Gastrocnemius medialis (tissue), 4 donors: ENCODE data around the gene DDI2. TPM values are rescaled to one million over a fixed set of nuclear protein-coding genes. Genes with fewer than 3 reads are reported as not detected.

ENCODE experiments used
- ATAC-seq, 2 donors: fragments of 150-250 bp; one replicate each; pipeline ENCODE4 v1.9.1; 2016
- DNase-seq, 2 donors: peaks; one replicate each; pipeline ENCODE4 v3.0.0-alpha.2; 2019
- H3K27ac ChIP-seq, 4 donors: fragments of 200-600 bp; sonication (generic); 1 replicate in 1 of 4; 2 replicates in 3 of 4; pipeline ENCODE4 v1.5.1; 2016 to 2018; ENCODE audit warnings: mild to moderate bottlenecking in 2 of 4, moderate library complexity in 1 of 4
- H3K27me3 ChIP-seq, 3 donors: fragments of 200-600 bp; sonication (generic) in 2 of 3; 1 replicate in 1 of 3; 2 replicates in 2 of 3; pipeline versions ENCODE4 v1.5.1 to v1.6.0; 2016 to 2019; ENCODE audit warnings: mild to moderate bottlenecking in 1 of 3, moderate library complexity in 1 of 3
- H3K36me3 ChIP-seq, 2 donors: fragments of 200-600 bp; sonication (generic) in 1 of 2; one replicate each; pipeline ENCODE4 v1.5.1; 2017 to 2018
- H3K4me1 ChIP-seq, 2 donors: fragments of 200-600 bp; sonication (generic) in 1 of 2; one replicate each; pipeline ENCODE4 v1.5.1; 2016 to 2017; ENCODE audit warnings: mild to moderate bottlenecking in 2 of 2
- H3K4me3 ChIP-seq, 4 donors: fragments of 200-600 bp; sonication (generic) in 3 of 4; 1 replicate in 1 of 4; 2 replicates in 3 of 4; pipeline ENCODE4 v1.5.1; 2016 to 2019; ENCODE audit warnings: mild to moderate bottlenecking in 2 of 4
- H3K9me3 ChIP-seq, 3 donors: fragments of 200-600 bp; sonication (generic) in 2 of 3; 1 replicate in 1 of 3; 2 replicates in 2 of 3; pipeline ENCODE4 v1.5.1; 2016 to 2019
- CTCF ChIP-seq, 5 experiments: fragments of 450-650 bp in 3 of 5; fragments of 200-600 bp in 2 of 5; sonication (generic) in 2 of 5; IDR thresholded peaks in 4 of 5; conservative IDR thresholded peaks in 1 of 5; 1 replicate in 4 of 5; 2 replicates in 1 of 5; pipeline ENCODE4 v1.5.1; 2016 to 2019; ENCODE audit warnings: antibody characterized with exemption in 5 of 5, mild to moderate bottlenecking in 3 of 5, moderate library complexity in 3 of 5
- POLR2A ChIP-seq, 2 donors: fragments of 450-650 bp; IDR thresholded peaks; one replicate each; pipeline ENCODE4 v1.6.1; 2017; ENCODE audit warnings: antibody characterized with exemption in 2 of 2, mild to moderate bottlenecking in 2 of 2, moderate library complexity in 2 of 2
- in situ Hi-C, 4 donors: fragments of 200-750 bp; cut with MboI; loops; one replicate each; pipeline versions ENCODE4 v1.15.0 to v1.8.0; 2017; ENCODE audit warnings: low sequenced_read_pairs in 4 of 4
- intact Hi-C: fragments of 100-400 bp; cut with DNase I; formaldehyde crosslinking; loops from one replicate; pipeline ENCODE4 v1.15.1; 2023; ENCODE audit warnings: low total_unique reads
- total RNA-seq, 4 donors: library from RNA; depleted of rRNA; stranded (reverse); fragments of >200 nt; gene quantifications; one replicate each; pipeline versions ENCODE4 v1.1.0 to v1.2.3, GENCODE V29; 2016

DDI2 gene
- total RNA-seq, 4 donors from 2014 or later = 19.0 to 86.7 (median 34.2) TPM

DNA sequence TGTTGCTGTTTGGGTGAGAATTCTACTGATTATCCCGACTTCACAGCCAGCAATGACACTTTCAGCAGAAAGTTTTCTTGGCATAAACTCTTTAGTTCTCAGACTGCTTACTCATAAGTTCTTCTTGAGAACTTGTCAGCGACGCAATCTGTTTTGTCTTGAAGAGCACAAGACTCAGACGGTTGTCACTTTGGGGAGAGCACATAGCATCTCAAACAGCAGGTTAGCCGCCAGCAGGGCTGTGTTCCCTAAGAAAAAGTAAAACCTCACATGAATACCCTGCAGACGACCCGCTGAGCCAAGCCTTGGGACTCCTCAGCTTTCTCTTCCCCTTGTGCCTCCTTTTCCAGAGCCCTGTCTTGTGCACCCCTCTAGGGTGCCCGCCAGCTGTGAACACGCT lies 43.8 kb upstream of the DDI2 start:
- Histone ChIP-seq H3K36me3 (peaks cover 0 to 18% of the 10 kb centered on the region in 2 donors), H3K4me3 (no peak overlapping the region), H3K4me1 (peaks cover 18 to 20% of the 10 kb centered on the region in 2 donors), H3K27ac (peak overlapping the region; percentile 18 to 95 (median 82)), H3K27me3 (no peaks in the 10 kb centered on the region), H3K9me3 (no peaks in the 10 kb centered on the region)
- no peak for DNase-seq
- ATAC-seq = peak in 1 of 2 donors; percentile 53
- in situ Hi-C loops = no loop called here
- intact Hi-C loops = no loop called here
- TF ChIP-seq POLR2A (IDR thresholded peaks at IDR 0.05) (no peak), CTCF (IDR thresholded peaks at IDR 0.05 in 4 of 5, conservative IDR thresholded peaks at IDR 0.05 in 1 of 5) (no peak)

- in situ Hi-C loops = loop anchor here in 1 of 4 donors (25.0 kb wide), 1 partner anchor 163 kb away; the partner anchor contains the start of genes SLC25A34 and TMEM82
- intact Hi-C loops = loop anchor here (5.0 kb wide), 1 partner anchor 163 kb away; the partner anchor contains the start of gene SLC25A34
- DNase-seq (peak in 1 of 2 donors; percentile 21), ATAC-seq (peak in 1 of 2 donors; percentile 34)
- H3K27me3 ChIP-seq = no peaks in the 10 kb centered on the region
- H3K4me3 ChIP-seq = no peak overlapping the region
- no peak for TF ChIP-seq CTCF (IDR thresholded peaks at IDR 0.05 in 4 of 5, conservative IDR thresholded peaks at IDR 0.05 in 1 of 5)
- H3K4me1 ChIP-seq = peaks cover 28 to 31% of the 10 kb centered on the region in 2 donors
- H3K9me3 ChIP-seq = no peaks in the 10 kb centered on the region
- peaks cover 0 to 11% of the 10 kb centered on the region in 2 donors for H3K36me3 ChIP-seq
- H3K27ac ChIP-seq = peak overlapping the region; percentile 58 to 95 (median 82)
These were observed 42.5 kb upstream of the DDI2 start for GRCh38 chr1:15574741-15575140.

GRCh38 chr1:15575549-15576150 lies 41.6 kb upstream of the DDI2 start:
- Histone ChIP-seq H3K4me1 (peaks cover 28 to 33% of the 10 kb centered on the region in 2 donors), H3K27ac (peak overlapping the region; percentile 58 to 95 (median 82)), H3K27me3 (no peaks in the 10 kb centered on the region), H3K4me3 (no peak overlapping the region), H3K9me3 (no peaks in the 10 kb centered on the region), H3K36me3 (peaks cover 0 to 5% of the 10 kb centered on the region in 2 donors)
- DNase-seq = no peak
- in situ Hi-C loops (loop anchor here in 1 of 4 donors (25.0 kb wide), 1 partner anchor 162 kb away; the partner anchor contains the start of genes SLC25A34 and TMEM82), intact Hi-C loops (loop anchor here (5.0 kb wide), 1 partner anchor 162 kb away; the partner anchor contains the start of gene SLC25A34)
- TF ChIP-seq POLR2A (IDR thresholded peaks at IDR 0.05) (no peak), CTCF (IDR thresholded peaks at IDR 0.05 in 4 of 5, conservative IDR thresholded peaks at IDR 0.05 in 1 of 5) (no peak)
- ATAC-seq = no peak

- Histone ChIP-seq H3K4me1 (peaks cover 24 to 27% of the 10 kb centered on the region in 2 donors), H3K4me3 (no peak overlapping the region), H3K27ac (peak overlapping the region; percentile 88 to 95 (median 92)), H3K36me3 (no peaks in the 10 kb centered on the region), H3K9me3 (no peaks in the 10 kb centered on the region), H3K27me3 (no peaks in the 10 kb centered on the region)
- ATAC-seq (no peak), DNase-seq (no peak)
- TF ChIP-seq CTCF (IDR thresholded peaks at IDR 0.05 in 4 of 5, conservative IDR thresholded peaks at IDR 0.05 in 1 of 5) (no peak), POLR2A (IDR thresholded peaks at IDR 0.05) (no peak)
- intact Hi-C loops = loop anchor here (5.0 kb wide), 1 partner anchor 160 kb away; the partner anchor contains the start of gene SLC25A34
- in situ Hi-C loops = loop anchor here in 1 of 4 donors (25.0 kb wide), 1 partner anchor 160 kb away; the partner anchor contains the start of genes SLC25A34 and TMEM82
These were observed 39.6 kb upstream of the DDI2 start for GRCh38 chr1:15577691-15578090.
